Mammary epithelial cell (primary cell): Measurements from ENCODE around the gene AHRR.

ENCODE experiments used
- EZH2 ChIP-seq: IDR thresholded peaks from 2 replicates; pipeline ENCODE4 v1.6.1; 2012; ENCODE audit warnings: low read length, inconsistent platforms, borderline replicate concordance
- TF ChIP-seq, protein P1 (sequence below), 2 donors: IDR thresholded peaks in 1 of 2; conservative IDR thresholded peaks in 1 of 2; 2 replicates each; pipeline ENCODE4 v1.5.1; 2011 to 2012; ENCODE audit warnings: inconsistent platforms in 2 of 2, low read length in 2 of 2, mild to moderate bottlenecking in 2 of 2, control low read depth in 1 of 2, low read depth in 1 of 2; ENCODE audit not compliant: insufficient read depth in 1 of 2; ENCODE audit errors: extremely low read depth in 1 of 2

DNA sequence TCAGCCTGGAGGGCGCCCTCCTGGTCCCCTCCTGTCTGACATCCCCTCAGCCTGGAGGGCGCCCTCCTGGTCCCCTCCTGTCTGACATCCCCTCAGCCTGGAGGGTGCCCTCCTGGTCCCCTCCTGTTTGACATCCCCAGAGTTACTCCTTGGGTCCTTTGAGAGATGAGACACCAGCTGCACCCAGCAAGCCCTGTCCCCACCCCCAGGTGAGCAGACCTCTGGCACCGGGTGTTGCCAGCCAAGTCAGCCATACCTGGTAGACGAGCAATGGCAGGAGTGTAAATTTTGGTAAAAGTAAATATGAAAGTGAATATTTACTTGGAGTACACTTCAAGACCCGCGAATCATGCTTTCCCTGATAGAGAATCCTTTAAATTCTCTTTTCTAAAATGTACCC lies 146.9 kb downstream of the AHRR start:
- TF ChIP-seq, protein P1, sequence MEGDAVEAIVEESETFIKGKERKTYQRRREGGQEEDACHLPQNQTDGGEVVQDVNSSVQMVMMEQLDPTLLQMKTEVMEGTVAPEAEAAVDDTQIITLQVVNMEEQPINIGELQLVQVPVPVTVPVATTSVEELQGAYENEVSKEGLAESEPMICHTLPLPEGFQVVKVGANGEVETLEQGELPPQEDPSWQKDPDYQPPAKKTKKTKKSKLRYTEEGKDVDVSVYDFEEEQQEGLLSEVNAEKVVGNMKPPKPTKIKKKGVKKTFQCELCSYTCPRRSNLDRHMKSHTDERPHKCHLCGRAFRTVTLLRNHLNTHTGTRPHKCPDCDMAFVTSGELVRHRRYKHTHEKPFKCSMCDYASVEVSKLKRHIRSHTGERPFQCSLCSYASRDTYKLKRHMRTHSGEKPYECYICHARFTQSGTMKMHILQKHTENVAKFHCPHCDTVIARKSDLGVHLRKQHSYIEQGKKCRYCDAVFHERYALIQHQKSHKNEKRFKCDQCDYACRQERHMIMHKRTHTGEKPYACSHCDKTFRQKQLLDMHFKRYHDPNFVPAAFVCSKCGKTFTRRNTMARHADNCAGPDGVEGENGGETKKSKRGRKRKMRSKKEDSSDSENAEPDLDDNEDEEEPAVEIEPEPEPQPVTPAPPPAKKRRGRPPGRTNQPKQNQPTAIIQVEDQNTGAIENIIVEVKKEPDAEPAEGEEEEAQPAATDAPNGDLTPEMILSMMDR (conservative IDR thresholded peaks at IDR 0.05 in 1 of 2, IDR thresholded peaks at IDR 0.05 in 1 of 2; ENCODE audit: extremely low read depth in 1 of 2, insufficient read depth in 1 of 2, low read depth in 1 of 2, low read length in 2 of 2) = no peak
- TF ChIP-seq EZH2 = no peak
